ENCODE measurements around the gene SIRPG.

Gene SIRPG

GRCh38 chr20:1635291-1635979 lies 22.1 kb downstream of the SIRPG start:
- TF ChIP-seq, protein P1, sequence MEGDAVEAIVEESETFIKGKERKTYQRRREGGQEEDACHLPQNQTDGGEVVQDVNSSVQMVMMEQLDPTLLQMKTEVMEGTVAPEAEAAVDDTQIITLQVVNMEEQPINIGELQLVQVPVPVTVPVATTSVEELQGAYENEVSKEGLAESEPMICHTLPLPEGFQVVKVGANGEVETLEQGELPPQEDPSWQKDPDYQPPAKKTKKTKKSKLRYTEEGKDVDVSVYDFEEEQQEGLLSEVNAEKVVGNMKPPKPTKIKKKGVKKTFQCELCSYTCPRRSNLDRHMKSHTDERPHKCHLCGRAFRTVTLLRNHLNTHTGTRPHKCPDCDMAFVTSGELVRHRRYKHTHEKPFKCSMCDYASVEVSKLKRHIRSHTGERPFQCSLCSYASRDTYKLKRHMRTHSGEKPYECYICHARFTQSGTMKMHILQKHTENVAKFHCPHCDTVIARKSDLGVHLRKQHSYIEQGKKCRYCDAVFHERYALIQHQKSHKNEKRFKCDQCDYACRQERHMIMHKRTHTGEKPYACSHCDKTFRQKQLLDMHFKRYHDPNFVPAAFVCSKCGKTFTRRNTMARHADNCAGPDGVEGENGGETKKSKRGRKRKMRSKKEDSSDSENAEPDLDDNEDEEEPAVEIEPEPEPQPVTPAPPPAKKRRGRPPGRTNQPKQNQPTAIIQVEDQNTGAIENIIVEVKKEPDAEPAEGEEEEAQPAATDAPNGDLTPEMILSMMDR (IDR thresholded peaks at IDR 0.05; ENCODE audit: insufficient read depth, missing control alignments) = no peak
- FAIRE-seq (no peak), DNase-seq (ENCODE audit: insufficient read length, low spot score) (no peak)

GRCh38 chr20:1633535-1633934 lies 24.0 kb downstream of the SIRPG start:
- FAIRE-seq = no peak
- no peak for DNase-seq (ENCODE audit: insufficient read length, low spot score)
- TF ChIP-seq, protein P1 (IDR thresholded peaks at IDR 0.05; ENCODE audit: insufficient read depth, missing control alignments) = no peak

- FAIRE-seq (no peak), DNase-seq (ENCODE audit: insufficient read length, low spot score) (no peak)
- TF ChIP-seq, protein P1 (IDR thresholded peaks at IDR 0.05; ENCODE audit: insufficient read depth, missing control alignments) = no peak
Observed at GRCh38 chr20:1632178-1632577, 25.4 kb downstream of the SIRPG start.

- DNase-seq (ENCODE audit: insufficient read length, low spot score) = no peak
- TF ChIP-seq, protein P1 (IDR thresholded peaks at IDR 0.05; ENCODE audit: insufficient read depth, missing control alignments) = no peak
- FAIRE-seq = no peak
Observed at GRCh38 chr20:1631309-1632151, 26.0 kb downstream of the SIRPG start.

GRCh38 chr20:1630186-1630585 lies 27.4 kb downstream of the SIRPG start:
- TF ChIP-seq, protein P1 (IDR thresholded peaks at IDR 0.05; ENCODE audit: insufficient read depth, missing control alignments) = no peak
- FAIRE-seq = no peak
- DNase-seq (ENCODE audit: insufficient read length, low spot score) = no peak

GRCh38 chr20:1629321-1629720 lies 28.3 kb downstream of the SIRPG start:
- no peak for FAIRE-seq
- DNase-seq (ENCODE audit: insufficient read length, low spot score) = no peak
- TF ChIP-seq, protein P1 (IDR thresholded peaks at IDR 0.05; ENCODE audit: insufficient read depth, missing control alignments) = no peak

GRCh38 chr20:1628621-1629020 lies 29.0 kb downstream of the SIRPG start:
- DNase-seq (ENCODE audit: insufficient read length, low spot score) (no peak), FAIRE-seq (no peak)
- TF ChIP-seq, protein P1 (IDR thresholded peaks at IDR 0.05; ENCODE audit: insufficient read depth, missing control alignments) = no peak
